B cell (primary cell): ENCODE data around the gene PHACTR3. TPM values are rescaled to one million over a fixed set of nuclear protein-coding genes. Genes with fewer than 3 reads are reported as not detected.

Source experiments
- ATAC-seq: fragments of 200-7000 bp; cut with Tn5 transposase; one replicate; pipeline ENCODE4 v1.10.0; 2021; ENCODE audit warnings: low read depth, mild to moderate bottlenecking, moderate number of reproducible peaks, moderate library complexity
- CTCF ChIA-PET: fragments of 350-600 bp; sonication (Branson Sonifier 250); formaldehyde crosslinking; loops from one replicate; lab custom pipeline; 2021; ENCODE audit warnings: antibody characterized with exemption, inconsistent platforms; lab: Charles Lee
- POLR2A ChIA-PET: fragments of 350-600 bp; sonication (Branson Sonifier 250); formaldehyde crosslinking; loops from one replicate; lab custom pipeline; 2021; ENCODE audit warnings: antibody characterized with exemption; lab: Charles Lee
- DNase-seq: peaks from one replicate; pipeline ENCODE4 v3.0.0; 2013
- H2AFZ ChIP-seq: 2 replicates; pipeline ENCODE4 v1.6.1; 2012; ENCODE audit warnings: mild to moderate bottlenecking, low read depth, low read length; ENCODE audit not compliant: insufficient read depth, poor library complexity, severe bottlenecking
- H3K27ac ChIP-seq, 2 donors: 1 replicate in 1 of 2; 2 replicates in 1 of 2; pipeline ENCODE4 v1.5.1; 2012 to 2013; ENCODE audit warnings: low read length in 2 of 2, mild to moderate bottlenecking in 2 of 2, moderate library complexity in 1 of 2
- H3K27me3 ChIP-seq, 4 experiments: fragments of 200-600 bp in 1 of 4; sonication (generic) in 1 of 4; replicated peaks in 1 of 4; 1 replicate in 2 of 4; 2 replicates in 2 of 4; pipeline versions ENCODE4 v1.6.1 to v1.7.0; 2013 to 2016; ENCODE audit warnings: low read length in 3 of 4, mild to moderate bottlenecking in 2 of 4, mixed read lengths in 1 of 4, moderate library complexity in 1 of 4; ENCODE audit not compliant: insufficient read depth in 4 of 4, control insufficient read depth in 3 of 4; ENCODE audit errors: control extremely low read depth in 1 of 4
- H3K36me3 ChIP-seq, 2 experiments: replicated peaks in 1 of 2; 1 replicate in 1 of 2; 2 replicates in 1 of 2; pipeline versions ENCODE4 v1.6.1 to v1.7.1; 2013; ENCODE audit warnings: low read length in 1 of 2; ENCODE audit not compliant: insufficient read depth in 2 of 2, control insufficient read depth in 1 of 2; ENCODE audit errors: control extremely low read depth in 1 of 2, extremely low read depth in 1 of 2
- H3K4me1 ChIP-seq, 2 donors: fragments of 200-600 bp in 1 of 2; sonication (generic) in 1 of 2; 1 replicate in 1 of 2; 2 replicates in 1 of 2; pipeline versions ENCODE4 v1.5.1 to v1.6.1; 2013 to 2017; ENCODE audit warnings: low read length in 2 of 2; ENCODE audit not compliant: control insufficient read depth in 2 of 2, insufficient read depth in 2 of 2
- H3K4me2 ChIP-seq: replicated peaks from 2 replicates; pipeline ENCODE3; 2012; ENCODE audit warnings: mild to moderate bottlenecking, low read depth, low read length; ENCODE audit not compliant: poor library complexity, severe bottlenecking
- H3K4me3 ChIP-seq, 5 experiments: fragments of 200-600 bp in 1 of 5; sonication (generic) in 1 of 5; 1 replicate in 3 of 5; 2 replicates in 2 of 5; pipeline versions ENCODE4 v1.5.1 to v1.7.0; 2011 to 2016; ENCODE audit warnings: low read length in 4 of 5, mild to moderate bottlenecking in 4 of 5, low read depth in 2 of 5, control low read depth in 1 of 5, moderate library complexity in 1 of 5; ENCODE audit not compliant: insufficient read depth in 1 of 5; ENCODE audit errors: control extremely low read depth in 1 of 5, extremely low read depth in 1 of 5
- H3K79me2 ChIP-seq: fragments of 200-600 bp; sonication (generic); one replicate; pipeline ENCODE4 v1.6.0; 2016; ENCODE audit warnings: low read length; ENCODE audit not compliant: control insufficient read depth, insufficient read depth
- H3K9ac ChIP-seq: fragments of 200-600 bp; sonication (generic); 2 replicates; pipeline ENCODE4 v1.6.1; 2017; ENCODE audit warnings: mild to moderate bottlenecking, low read length, moderate library complexity
- H3K9me3 ChIP-seq, 3 donors: one replicate each; pipeline versions ENCODE4 v1.6.1 to v1.7.1; 2013; ENCODE audit warnings: low read length in 2 of 3; ENCODE audit not compliant: control insufficient read depth in 2 of 3, insufficient read depth in 1 of 3; ENCODE audit errors: control extremely low read depth in 1 of 3
- H4K20me1 ChIP-seq: 2 replicates; pipeline ENCODE4 v1.6.0; 2012; ENCODE audit warnings: mild to moderate bottlenecking, low read length; ENCODE audit not compliant: insufficient read depth, control insufficient read depth, poor library complexity, severe bottlenecking
- H3K27ac Mint-ChIP-seq: one replicate; pipeline ENCODE4 v1.8.0; 2021; ENCODE audit warnings: mixed read lengths
- H3K27me3 Mint-ChIP-seq: one replicate; pipeline ENCODE4 v1.8.0; 2021; ENCODE audit warnings: mixed read lengths
- H3K4me1 Mint-ChIP-seq: one replicate; pipeline ENCODE4 v1.8.0; 2021; ENCODE audit warnings: mixed read lengths
- H3K4me3 Mint-ChIP-seq: one replicate; pipeline ENCODE4 v1.8.0; 2021; ENCODE audit warnings: mixed read lengths
- H3K9me3 Mint-ChIP-seq: one replicate; pipeline ENCODE4 v1.8.0; 2022; ENCODE audit warnings: mixed read lengths; ENCODE audit not compliant: insufficient read depth
- EZH2 ChIP-seq: IDR thresholded peaks from 2 replicates; pipeline ENCODE4 v1.6.1; 2012; ENCODE audit warnings: borderline replicate concordance, low read depth, mild to moderate bottlenecking, moderate library complexity, low read length; ENCODE audit not compliant: insufficient read depth, poor library complexity, severe bottlenecking
- WGBS: methylation state at CpG from one replicate; pipeline ENCODE4 v1.1.5; 2013; ENCODE audit warnings: missing lambda C conversion rate; ENCODE audit not compliant: insufficient coverage; 5-methylcytosine and 5-hydroxymethylcytosine counted together
- intact Hi-C: fragments of 100-400 bp; cut with micrococcal nuclease; formaldehyde crosslinking; loops from one replicate; pipeline ENCODE4 v1.10.0; 2022
- polyA plus RNA-seq: library from polyadenylated mRNA; depleted of rRNA; stranded (reverse); fragments of >200 nt; gene quantifications from 2 replicates; pipeline ENCODE4 v1.2.3, GENCODE V29; 2012
- total RNA-seq, 2 donors: library from RNA; stranded (reverse); fragments of 120-200 nt in 1 of 2; gene quantifications; 1 replicate in 1 of 2; 2 replicates in 1 of 2; pipeline versions ENCODE4 v1.2.3 to v1.2.4, GENCODE V29; 2013 to 2022
- TF ChIP-seq, protein P1 (sequence below): fragments of 200-600 bp; IDR thresholded peaks from one replicate; pipeline ENCODE4 v1.8.0; 2022; ENCODE audit warnings: antibody characterized with exemption, mild to moderate bottlenecking

The PHACTR3 gene
- total and polyA plus RNA-seq, 2 donors (not counting 1 experiment from before 2014, with no cell fraction given) = not detected

DNA sequence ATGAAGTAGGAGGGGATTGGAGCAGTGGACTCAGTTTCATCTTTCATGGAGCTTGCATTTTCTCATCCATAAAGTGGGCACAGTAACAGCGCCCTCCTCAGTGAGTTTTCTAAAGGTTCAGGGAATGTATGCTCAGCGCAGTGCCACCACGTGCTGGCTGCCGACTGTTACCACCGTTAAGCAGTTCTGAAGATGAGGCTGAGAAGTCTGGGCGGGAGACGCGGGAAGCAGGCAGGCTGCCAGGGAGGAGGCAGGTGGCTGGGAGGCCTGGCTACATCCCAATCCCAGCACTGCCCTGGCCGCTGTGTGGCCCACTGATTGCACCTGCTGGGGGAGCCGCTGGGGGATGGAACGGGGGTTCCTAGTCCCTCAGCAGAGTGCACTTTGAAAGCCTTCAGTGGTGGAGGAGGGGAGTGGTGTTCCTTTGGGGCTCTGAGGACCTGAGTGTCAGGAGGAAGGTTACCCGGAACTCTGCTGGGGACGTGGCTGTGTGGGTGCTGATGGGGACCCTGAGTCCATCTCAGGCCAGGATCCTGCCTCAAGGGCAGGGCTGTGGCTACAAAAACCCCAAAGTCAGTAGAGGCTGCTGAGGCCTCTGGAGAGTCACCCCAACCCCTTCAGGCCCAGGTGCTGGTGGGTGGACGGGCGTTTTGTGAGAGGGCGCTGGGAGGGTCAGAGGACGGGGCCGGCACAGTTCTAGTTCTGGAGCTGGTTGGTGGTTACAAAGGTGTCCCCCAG lies 28.0 kb upstream of the PHACTR3 start:
- TF ChIP-seq, protein P1, sequence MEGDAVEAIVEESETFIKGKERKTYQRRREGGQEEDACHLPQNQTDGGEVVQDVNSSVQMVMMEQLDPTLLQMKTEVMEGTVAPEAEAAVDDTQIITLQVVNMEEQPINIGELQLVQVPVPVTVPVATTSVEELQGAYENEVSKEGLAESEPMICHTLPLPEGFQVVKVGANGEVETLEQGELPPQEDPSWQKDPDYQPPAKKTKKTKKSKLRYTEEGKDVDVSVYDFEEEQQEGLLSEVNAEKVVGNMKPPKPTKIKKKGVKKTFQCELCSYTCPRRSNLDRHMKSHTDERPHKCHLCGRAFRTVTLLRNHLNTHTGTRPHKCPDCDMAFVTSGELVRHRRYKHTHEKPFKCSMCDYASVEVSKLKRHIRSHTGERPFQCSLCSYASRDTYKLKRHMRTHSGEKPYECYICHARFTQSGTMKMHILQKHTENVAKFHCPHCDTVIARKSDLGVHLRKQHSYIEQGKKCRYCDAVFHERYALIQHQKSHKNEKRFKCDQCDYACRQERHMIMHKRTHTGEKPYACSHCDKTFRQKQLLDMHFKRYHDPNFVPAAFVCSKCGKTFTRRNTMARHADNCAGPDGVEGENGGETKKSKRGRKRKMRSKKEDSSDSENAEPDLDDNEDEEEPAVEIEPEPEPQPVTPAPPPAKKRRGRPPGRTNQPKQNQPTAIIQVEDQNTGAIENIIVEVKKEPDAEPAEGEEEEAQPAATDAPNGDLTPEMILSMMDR = no peak
- no peak for TF ChIP-seq EZH2
- Histone ChIP-seq H3K4me2 (no peak overlapping the region), H3K9ac (no peak overlapping the region), H3K4me1 (peaks cover 5 to 6% of the 10 kb centered on the region in 2 donors), H3K27me3 (peaks cover 0 to 18% (median 1%) of the 10 kb centered on the region in 4 experiments), H3K9me3 (peaks cover 0 to 5% (median 0%) of the 10 kb centered on the region in 3 donors), H3K27ac (no peak overlapping the region), H3K79me2 (no peaks in the 10 kb centered on the region), H3K36me3 (no peaks in the 10 kb centered on the region), H4K20me1 (no peaks in the 10 kb centered on the region), H2AFZ (no peak overlapping the region), H3K4me3 (no peak overlapping the region)
- no peak for ATAC-seq
- Mint-ChIP-seq H3K27me3 (peaks cover 43% of the 10 kb centered on the region), H3K4me3 (no peak overlapping the region), H3K27ac (no peak overlapping the region), H3K9me3 (peaks cover 2% of the 10 kb centered on the region), H3K4me1 (peaks cover 3% of the 10 kb centered on the region)
- DNase-seq = no peak
- intact Hi-C loops = no loop called here
- ChIA-PET CTCF (no interaction called here), POLR2A (no interaction called here)
- 50% methylated on average over 17 of the region's 18 CpGs for WGBS

DNA sequence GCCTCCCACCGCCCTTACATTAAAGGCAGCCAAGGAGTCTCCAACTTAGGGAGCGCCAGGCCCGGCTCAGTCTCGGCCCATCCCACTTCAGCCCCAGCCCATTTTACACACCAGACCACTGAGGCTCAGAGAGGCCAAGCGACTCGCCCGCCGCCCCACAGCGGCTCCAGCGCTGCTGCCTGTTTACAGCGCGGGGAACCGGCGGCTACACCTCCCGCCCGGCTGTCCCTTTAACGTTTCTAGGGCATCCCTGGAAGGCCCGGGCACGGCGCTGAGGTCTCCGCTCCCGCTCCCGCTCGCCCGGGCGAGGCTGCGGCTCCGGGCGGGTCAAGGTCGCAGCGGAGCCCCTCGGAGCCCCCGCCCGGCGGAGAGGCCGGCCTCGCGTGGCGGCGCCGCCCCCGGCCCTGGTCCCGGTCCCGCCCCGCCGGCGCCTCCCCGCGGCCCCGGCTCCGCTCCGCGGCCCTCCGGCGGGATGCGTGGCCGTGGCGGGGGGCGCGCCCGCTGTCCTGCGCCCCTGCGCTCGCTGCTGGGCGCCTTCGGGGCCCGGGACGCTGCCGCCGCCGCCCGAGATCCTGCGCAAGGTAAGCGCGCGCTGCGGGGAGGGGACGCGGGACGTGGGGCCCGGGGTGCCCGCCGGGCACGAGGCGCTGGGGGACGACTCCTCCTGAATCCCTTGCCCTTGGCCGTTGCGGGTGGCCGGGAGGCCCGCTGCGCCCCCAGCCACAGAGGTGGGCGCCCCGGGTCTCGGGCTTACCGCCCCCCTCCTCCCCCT lies 27.1 kb upstream of the PHACTR3 start:
- DNase-seq = no peak
- Histone ChIP-seq H3K4me2 (no peak overlapping the region), H3K4me3 (no peak overlapping the region), H2AFZ (no peak overlapping the region), H3K36me3 (no peaks in the 10 kb centered on the region), H3K27me3 (peaks cover 0 to 15% (median 1%) of the 10 kb centered on the region in 4 experiments), H3K27ac (no peak overlapping the region), H4K20me1 (no peaks in the 10 kb centered on the region), H3K79me2 (no peaks in the 10 kb centered on the region), H3K9me3 (peaks cover 0 to 5% (median 0%) of the 10 kb centered on the region in 3 donors), H3K4me1 (no peaks in the 10 kb centered on the region), H3K9ac (no peak overlapping the region)
- intact Hi-C loops = no loop called here
- no peak overlapping the region for H3K27ac Mint-ChIP-seq
- ChIA-PET CTCF (no interaction called here), POLR2A (no interaction called here)
- H3K9me3 Mint-ChIP-seq = peaks cover 2% of the 10 kb centered on the region
- WGBS = 9% methylated on average over 93 of the region's 95 CpGs
- ATAC-seq = no peak
- no peaks in the 10 kb centered on the region for H3K4me1 Mint-ChIP-seq
- H3K4me3 Mint-ChIP-seq = no peak overlapping the region
- peaks cover 39% of the 10 kb centered on the region for H3K27me3 Mint-ChIP-seq
- TF ChIP-seq, protein P1 = no peak
